Ovary (tissue), 3 donors: ENCODE measurements around the gene PTPRG.

Experiments
- CTCF ChIP-seq, 3 donors: fragments of 450-650 bp in 2 of 3; fragments of 200-600 bp in 1 of 3; IDR thresholded peaks; one replicate each; pipeline versions ENCODE4 v1.5.1 to v1.8.0; 2016 to 2022; ENCODE audit warnings: antibody characterized with exemption in 3 of 3, mild to moderate bottlenecking in 1 of 3
- POLR2A ChIP-seq: fragments of 450-650 bp; IDR thresholded peaks from one replicate; pipeline ENCODE4 v1.6.1; 2017; ENCODE audit warnings: antibody characterized with exemption, mild to moderate bottlenecking, moderate library complexity
- donor health status: DM: no; HTN: no; CAD: no.

GRCh38 chr3:61618871-61619270 is 57.5 kb downstream of the PTPRG start:
- TF ChIP-seq POLR2A = no peak
- no peak for TF ChIP-seq CTCF (IDR thresholded peaks at IDR 0.05)
